Daoy (cell line): ENCODE data around the gene FAM149B1. TPM values are rescaled to one million over a fixed set of nuclear protein-coding genes. Genes with fewer than 3 reads are reported as not detected.

Source experiments
- DNase-seq: peaks from one replicate; pipeline ENCODE4 v3.0.0-alpha.2; 2015; ENCODE audit warnings: low read depth
- total RNA-seq: library from RNA; depleted of rRNA; stranded (reverse); fragments of >200 nt; shearing (Covaris generic); gene quantifications from 2 replicates; pipeline ENCODE4 v1.2.3, GENCODE V29; 2014

The FAM149B1 gene
- total RNA-seq, 1 experiment from 2014 or later: 7.4 TPM

GRCh38 chr10:73174148-73174925, 6.4 kb downstream of the FAM149B1 start:
- DNase-seq: no peak

- DNase-seq: peak; percentile 4
Measured at GRCh38 chr10:73182568-73182967, 14.6 kb downstream of the FAM149B1 start.

GRCh38 chr10:73183667-73184281, 15.9 kb downstream of the FAM149B1 start:
- no peak for DNase-seq

GRCh38 chr10:73186266-73186665, 18.3 kb downstream of the FAM149B1 start:
- DNase-seq: no peak

- DNase-seq: no peak
Measured at GRCh38 chr10:73190188-73190587, 22.3 kb downstream of the FAM149B1 start.

- no peak for DNase-seq
Measured at GRCh38 chr10:73205081-73205480, 37.2 kb downstream of the FAM149B1 start.

GRCh38 chr10:73205890-73206289, 38.0 kb downstream of the FAM149B1 start:
- no peak for DNase-seq

GRCh38 chr10:73206385-73206784, 38.5 kb downstream of the FAM149B1 start:
- DNase-seq: no peak

- no peak for DNase-seq
Measured at GRCh38 chr10:73207883-73208282, 40.0 kb downstream of the FAM149B1 start.

GRCh38 chr10:73209705-73210104, 41.8 kb downstream of the FAM149B1 start:
- DNase-seq: no peak

GRCh38 chr10:73210395-73211105, 42.6 kb downstream of the FAM149B1 start:
- DNase-seq: no peak

GRCh38 chr10:73211106-73211811, 43.3 kb downstream of the FAM149B1 start:
- DNase-seq: no peak

- DNase-seq: no peak
Measured at GRCh38 chr10:73215749-73216148, 47.8 kb downstream of the FAM149B1 start.

- DNase-seq: no peak
Measured at GRCh38 chr10:73217628-73218027, 49.7 kb downstream of the FAM149B1 start.

GRCh38 chr10:73218431-73219191, 50.7 kb downstream of the FAM149B1 start:
- DNase-seq: no peak

- DNase-seq: no peak
Measured at GRCh38 chr10:73219384-73219783, 51.5 kb downstream of the FAM149B1 start.

- no peak for DNase-seq
Measured at GRCh38 chr10:73220989-73221388, 53.1 kb downstream of the FAM149B1 start.

- DNase-seq: no peak
Measured at GRCh38 chr10:73225518-73225917, 57.6 kb downstream of the FAM149B1 start.

- DNase-seq: no peak
Measured at GRCh38 chr10:73226663-73227062, 58.7 kb downstream of the FAM149B1 start.

GRCh38 chr10:73228247-73228646, 60.3 kb downstream of the FAM149B1 start:
- no peak for DNase-seq

GRCh38 chr10:73229567-73229966, 61.6 kb downstream of the FAM149B1 start:
- DNase-seq: no peak
